IPS DF 19.7 (cell line): Measurements from ENCODE around the gene TMEM175.
"Not testable (repeated sequence)": the region's sequence is repeated elsewhere in the genome, so short reads cannot be mapped to it uniquely, and the experiment has no call there.

Experiments
- DNase-seq: peaks from one replicate; pipeline ENCODE4 v3.0.0-alpha.2; 2013; ENCODE audit warnings: low read depth, low spot score

The TMEM175 gene

GRCh38 chr4:917466-917865, 14.8 kb upstream of the TMEM175 start:
- DNase-seq = no peak

GRCh38 chr4:917992-918391, 14.3 kb upstream of the TMEM175 start:
- no peak for DNase-seq

- not testable (repeated sequence) for DNase-seq
Measured at GRCh38 chr4:918591-918990, 13.7 kb upstream of the TMEM175 start.

GRCh38 chr4:919004-919680, 13.1 kb upstream of the TMEM175 start:
- not testable (repeated sequence) for DNase-seq

GRCh38 chr4:921830-922331, 10.4 kb upstream of the TMEM175 start:
- DNase-seq = no peak

GRCh38 chr4:924107-925096, 7.9 kb upstream of the TMEM175 start:
- DNase-seq = no peak

- DNase-seq = no peak
Measured at GRCh38 chr4:925171-925570, 7.1 kb upstream of the TMEM175 start.

- no peak for DNase-seq
Measured at GRCh38 chr4:925771-926500, 6.3 kb upstream of the TMEM175 start.

- DNase-seq = no peak
Measured at GRCh38 chr4:926538-926937, 5.7 kb upstream of the TMEM175 start.

- not testable (repeated sequence) for DNase-seq
Measured at GRCh38 chr4:927566-927965, 4.7 kb upstream of the TMEM175 start.

- no peak for DNase-seq
Measured at GRCh38 chr4:929096-929765, 3.0 kb upstream of the TMEM175 start.

- DNase-seq = no peak
Measured at GRCh38 chr4:930028-930551, 2.2 kb upstream of the TMEM175 start.

GRCh38 chr4:930827-931193, 1.4 kb upstream of the TMEM175 start:
- DNase-seq = no peak

GRCh38 chr4:931194-931959, 883 bp upstream of the TMEM175 start:
- no peak for DNase-seq

- no peak for DNase-seq
Measured at GRCh38 chr4:932713-933070, 432 bp downstream of the TMEM175 start.

GRCh38 chr4:939508-939907, 7.2 kb downstream of the TMEM175 start:
- not testable (repeated sequence) for DNase-seq

GRCh38 chr4:945274-946102, 13.2 kb downstream of the TMEM175 start:
- no peak for DNase-seq

GRCh38 chr4:946103-946450, 13.8 kb downstream of the TMEM175 start:
- no peak for DNase-seq
